COLO668 (cell line): ENCODE results near the gene PROKR1.
A peak's percentile ranks its signal among the peaks of the same experiment; 100 is the strongest.
"Not testable (repeated sequence)": the region's sequence is repeated elsewhere in the genome, so short reads cannot be mapped to it uniquely, and the experiment has no call there.

Source experiments
- DNase-seq: peaks from one replicate; lab custom pipeline; 2025; ENCODE audit not compliant: unreplicated experiment; lab: John Stamatoyannopoulos, UW

The PROKR1 gene

GRCh38 chr2:68643011-68643873 is at the start of gene PROKR1:
PROKR1 (plus strand) TSS chr2:68643579; CDS start chr2:68645822, 2,243 bp downstream.
- peak; percentile 78 for DNase-seq

GRCh38 chr2:68594041-68594440 is 49.3 kb upstream of the PROKR1 start:
- DNase-seq = no peak

GRCh38 chr2:68594674-68595492 is 48.5 kb upstream of the PROKR1 start:
- peak; percentile 14 for DNase-seq

- DNase-seq = not testable (repeated sequence)
Observed at GRCh38 chr2:68595493-68595785, 47.9 kb upstream of the PROKR1 start.

- DNase-seq = not testable (repeated sequence)
Observed at GRCh38 chr2:68600495-68600894, 42.9 kb upstream of the PROKR1 start.

GRCh38 chr2:68603059-68603458 is 40.3 kb upstream of the PROKR1 start:
- DNase-seq = no peak

DNA sequence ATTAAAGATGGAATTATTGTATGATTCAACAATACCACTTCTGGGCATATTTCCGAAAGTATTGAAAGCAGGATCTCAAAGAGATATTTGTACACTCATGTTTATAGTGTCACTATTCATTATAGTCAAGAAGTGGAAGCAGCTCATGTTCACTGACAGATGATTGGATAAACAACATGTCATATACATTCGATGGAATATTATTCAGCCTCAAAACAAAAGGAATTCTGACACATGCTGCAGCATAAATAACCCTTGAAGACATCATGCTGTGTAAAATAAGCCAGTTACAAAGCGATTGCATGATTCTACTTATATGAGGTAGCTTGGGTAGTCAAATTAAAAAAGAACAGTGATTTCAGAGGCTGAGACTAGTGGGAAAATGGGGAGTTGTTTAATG is 39.3 kb upstream of the PROKR1 start:
- no peak for DNase-seq

GRCh38 chr2:68605939-68606338 is 37.4 kb upstream of the PROKR1 start:
- DNase-seq = no peak

GRCh38 chr2:68606759-68607158 is 36.6 kb upstream of the PROKR1 start:
- DNase-seq = no peak

GRCh38 chr2:68607837-68608236 is 35.5 kb upstream of the PROKR1 start:
- no peak for DNase-seq

DNA sequence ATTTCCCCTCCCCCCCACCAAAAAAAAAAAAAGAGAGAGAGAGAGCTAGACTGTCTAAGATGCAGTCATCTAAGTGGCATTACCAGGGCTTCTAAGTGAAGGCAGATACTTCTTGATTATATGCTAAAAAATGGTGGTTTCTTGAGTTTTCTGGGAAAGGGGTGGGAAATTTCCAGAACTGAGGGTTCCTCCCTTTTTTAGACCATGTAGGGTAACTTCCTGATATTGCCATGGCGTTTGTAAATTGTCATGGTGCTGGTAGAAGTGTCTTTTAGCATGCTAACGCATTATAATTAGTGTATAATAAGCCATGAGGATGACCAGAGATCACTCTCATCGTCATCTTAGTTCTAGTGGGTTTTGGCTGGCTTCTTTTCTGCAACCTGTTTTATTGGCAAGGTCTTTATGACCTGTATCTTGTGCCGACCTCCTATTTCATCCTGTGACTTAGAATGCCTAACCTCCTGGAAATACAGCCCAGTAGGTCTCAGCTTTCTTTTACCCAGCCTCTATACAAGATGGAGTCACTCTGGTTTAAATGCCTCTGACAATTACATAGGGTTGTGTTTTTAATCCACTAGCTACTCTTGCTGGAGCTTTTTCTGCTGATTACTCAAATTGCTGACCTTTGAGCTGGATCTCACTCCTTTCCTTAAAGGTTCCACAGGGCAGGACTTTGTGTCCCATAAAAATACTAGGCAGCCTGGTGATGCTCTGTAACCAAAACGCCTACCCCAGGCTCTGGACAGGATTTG is 30.4 kb upstream of the PROKR1 start:
- no peak for DNase-seq

DNA sequence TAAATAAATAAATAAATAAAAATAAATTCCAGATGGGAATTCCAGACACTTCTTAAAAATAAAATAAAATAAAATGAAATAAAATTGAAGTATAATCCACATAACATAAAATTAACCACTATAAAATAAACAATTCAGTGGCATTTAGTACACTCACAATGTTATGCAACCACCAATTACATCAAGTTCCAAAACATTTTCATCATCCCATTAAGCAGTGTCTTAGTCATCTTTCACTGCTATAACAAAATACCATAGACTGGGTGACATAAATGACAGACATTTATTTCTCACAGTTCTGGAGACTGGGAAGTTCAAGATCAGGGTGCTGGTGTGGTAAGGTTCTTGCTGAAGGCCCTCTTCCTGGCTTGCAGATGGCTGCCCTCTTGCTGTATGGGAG is 22.6 kb upstream of the PROKR1 start:
- no peak for DNase-seq

DNA sequence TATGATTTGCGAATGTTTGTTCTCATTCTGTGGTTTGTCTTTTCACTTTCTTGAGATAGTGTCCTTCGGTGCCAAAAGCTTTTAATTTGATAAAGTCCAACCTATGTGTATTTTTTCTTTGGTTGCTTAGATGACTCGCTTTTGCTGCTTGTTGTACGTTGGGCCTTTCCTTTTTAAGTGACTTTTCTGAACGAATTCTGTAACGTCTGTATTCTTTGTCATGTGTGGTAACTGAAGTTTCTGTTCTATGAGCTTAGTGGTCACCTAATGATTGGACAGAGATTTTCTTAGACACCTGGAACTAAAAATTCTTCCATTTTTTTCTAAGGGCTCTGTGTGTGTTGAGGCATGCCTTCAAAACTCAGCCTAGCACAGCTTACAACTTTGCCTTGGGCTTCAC is 19.6 kb upstream of the PROKR1 start:
- no peak for DNase-seq

DNA sequence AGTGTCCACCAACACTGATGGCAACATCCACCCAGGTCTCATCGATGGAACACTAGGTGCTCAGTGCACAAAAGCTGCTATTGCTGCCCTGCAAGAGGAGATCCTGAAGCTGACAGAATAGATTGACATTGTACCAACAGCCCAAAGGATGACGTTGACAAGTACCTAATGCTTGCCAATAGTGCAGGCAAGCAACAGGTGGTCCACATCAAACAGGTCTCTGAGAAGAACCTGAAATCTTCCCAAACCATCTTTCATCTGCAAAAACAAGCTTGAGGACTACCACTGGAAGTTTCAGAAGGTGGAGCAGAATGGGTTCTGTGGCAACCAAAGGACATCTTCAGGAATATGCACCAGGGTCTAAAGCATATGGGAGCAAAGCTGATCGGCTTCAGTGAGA is 15.8 kb upstream of the PROKR1 start:
- no peak for DNase-seq

- DNase-seq = no peak
Observed at GRCh38 chr2:68632021-68632420, 11.4 kb upstream of the PROKR1 start.

- no peak for DNase-seq
Observed at GRCh38 chr2:68637047-68637446, 6.3 kb upstream of the PROKR1 start.

DNA sequence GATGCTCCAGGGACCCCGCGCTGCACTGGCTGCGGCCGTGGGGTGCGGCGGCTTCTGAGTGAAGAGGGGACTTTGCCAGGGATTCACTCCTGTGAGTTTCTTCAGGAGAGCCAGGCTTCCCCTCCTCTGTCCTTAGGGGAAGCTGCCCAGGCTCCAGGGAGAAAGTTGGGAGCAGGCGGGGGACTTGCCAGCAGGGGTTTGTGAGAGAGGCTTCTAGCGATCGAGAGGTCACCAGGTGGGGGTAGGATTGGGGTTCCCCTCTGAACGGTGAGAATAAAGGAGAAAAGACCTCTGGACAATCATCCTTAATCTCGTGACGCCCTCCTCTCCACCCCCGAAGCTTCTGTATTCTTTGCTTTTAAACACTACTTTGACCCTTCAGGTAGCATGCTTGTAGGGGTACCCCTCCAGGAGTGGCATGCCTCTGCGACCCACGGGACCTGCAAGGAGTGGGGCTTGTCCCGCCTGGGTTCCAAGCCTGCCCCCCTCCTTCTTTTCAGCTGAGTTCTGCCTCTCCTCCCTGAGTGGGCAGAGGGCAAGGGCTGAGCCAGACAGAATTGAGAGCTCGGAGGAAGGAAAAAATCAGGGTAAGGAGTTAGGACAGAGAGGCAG is 601 bp downstream of the PROKR1 start:
- DNase-seq = no peak

- DNase-seq = no peak
Observed at GRCh38 chr2:68645523-68645922, 2.1 kb downstream of the PROKR1 start.

GRCh38 chr2:68646303-68646702 is 2.9 kb downstream of the PROKR1 start:
- DNase-seq = no peak

GRCh38 chr2:68650645-68651044 is 7.3 kb downstream of the PROKR1 start:
- no peak for DNase-seq

- DNase-seq = no peak
Observed at GRCh38 chr2:68653034-68653433, 9.7 kb downstream of the PROKR1 start.
